Globus pallidus (tissue), 1 donor: ENCODE results near the gene SMU1.
"Not testable (repeated sequence)": the region's sequence is repeated elsewhere in the genome, so short reads cannot be mapped to it uniquely, and the experiment has no call there.

Experiments used
- DNase-seq: peaks from one replicate; pipeline ENCODE4 v3.0.0-alpha.2; 2015; ENCODE audit warnings: low spot score

Gene SMU1

GRCh38 chr9:33105504-33105903 lies 29.0 kb upstream of the SMU1 start:
- no peak for DNase-seq

DNA sequence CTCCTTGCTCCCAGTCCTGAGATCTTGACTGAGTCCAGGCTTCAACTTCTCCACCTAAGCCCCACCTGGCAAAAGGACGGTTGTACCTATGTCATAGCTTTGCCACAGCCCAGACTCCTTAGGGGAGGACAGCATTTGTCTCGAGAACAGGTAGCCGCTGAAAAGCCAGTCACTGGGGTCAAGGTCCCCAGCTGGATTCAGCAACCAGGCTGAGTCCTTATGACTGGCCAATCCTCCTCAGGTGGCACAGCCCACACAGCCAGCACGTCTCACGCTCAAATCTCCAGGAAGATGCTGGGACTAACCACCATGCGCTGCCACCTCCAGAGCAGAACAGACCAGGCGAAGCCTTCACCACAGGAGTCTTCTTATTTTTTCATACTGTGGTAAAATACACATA lies 27.9 kb upstream of the SMU1 start:
- no peak for DNase-seq

DNA sequence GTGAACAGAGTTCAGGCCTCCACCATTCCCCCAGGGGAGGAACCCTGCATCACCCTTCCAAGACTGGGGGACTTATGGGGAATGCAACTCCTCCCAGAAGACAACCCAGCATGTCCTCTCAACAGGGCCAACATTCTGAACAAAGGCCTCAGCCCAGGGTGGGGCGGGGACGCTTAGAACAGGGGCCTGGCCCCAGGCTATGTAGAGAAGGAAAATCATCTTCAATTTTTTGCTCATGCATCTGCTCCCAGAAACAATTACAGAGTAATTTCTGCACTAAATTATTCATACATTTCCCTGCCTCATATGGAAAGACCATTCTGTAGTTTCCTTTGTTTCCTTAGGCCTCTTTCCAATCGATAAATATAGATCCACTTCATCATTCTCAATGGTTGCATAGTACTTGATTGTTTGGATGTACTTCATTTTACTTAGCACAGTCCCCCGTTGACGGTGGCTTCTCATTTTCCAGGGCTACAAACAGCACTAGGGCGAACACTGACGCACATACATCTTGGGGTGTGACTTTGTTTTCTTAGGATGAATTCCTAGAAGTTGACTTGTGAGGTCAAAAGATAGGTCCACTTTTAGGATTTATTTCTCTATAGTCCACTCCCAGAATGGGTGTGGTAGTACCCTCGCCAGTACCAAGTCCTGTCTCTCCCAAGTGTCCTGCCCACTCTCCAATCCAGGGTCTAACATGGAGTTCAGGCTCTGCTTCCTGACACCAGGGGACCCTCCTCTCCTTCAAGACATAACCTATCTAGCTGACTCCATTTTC lies 27.2 kb upstream of the SMU1 start:
- no peak for DNase-seq

- DNase-seq: no peak
These were observed 26.2 kb upstream of the SMU1 start for GRCh38 chr9:33102551-33103210.

- DNase-seq: no peak
These were observed 24.9 kb upstream of the SMU1 start for GRCh38 chr9:33101104-33101951.

GRCh38 chr9:33099754-33100153 lies 23.3 kb upstream of the SMU1 start:
- DNase-seq: no peak

GRCh38 chr9:33097192-33097591 lies 20.7 kb upstream of the SMU1 start:
- DNase-seq: no peak

DNA sequence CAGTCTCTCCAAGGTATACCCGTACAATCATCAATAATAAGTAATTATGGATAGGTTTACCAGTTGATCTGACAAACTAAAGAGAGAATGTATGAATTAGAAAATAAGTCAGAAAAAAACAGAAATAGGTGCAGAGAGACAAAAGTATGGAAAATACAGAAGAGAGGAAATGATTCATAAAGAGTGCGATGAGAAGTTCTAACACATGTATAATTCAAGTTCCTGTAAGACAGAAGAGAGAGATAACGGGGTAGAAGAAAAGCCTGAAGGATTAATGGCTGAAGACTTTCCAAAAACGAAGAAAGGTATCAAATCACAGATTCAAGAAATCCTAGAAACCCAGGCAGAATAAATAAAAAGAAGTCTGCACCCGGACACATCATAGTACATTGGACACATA lies 16.2 kb upstream of the SMU1 start:
- no peak for DNase-seq

- DNase-seq: not testable (repeated sequence)
These were observed 9.2 kb upstream of the SMU1 start for GRCh38 chr9:33085672-33086071.

GRCh38 chr9:33082538-33083326 lies 6.3 kb upstream of the SMU1 start:
- peak; percentile 43 for DNase-seq

- no peak for DNase-seq
These were observed 5.7 kb upstream of the SMU1 start for GRCh38 chr9:33082128-33082527.

DNA sequence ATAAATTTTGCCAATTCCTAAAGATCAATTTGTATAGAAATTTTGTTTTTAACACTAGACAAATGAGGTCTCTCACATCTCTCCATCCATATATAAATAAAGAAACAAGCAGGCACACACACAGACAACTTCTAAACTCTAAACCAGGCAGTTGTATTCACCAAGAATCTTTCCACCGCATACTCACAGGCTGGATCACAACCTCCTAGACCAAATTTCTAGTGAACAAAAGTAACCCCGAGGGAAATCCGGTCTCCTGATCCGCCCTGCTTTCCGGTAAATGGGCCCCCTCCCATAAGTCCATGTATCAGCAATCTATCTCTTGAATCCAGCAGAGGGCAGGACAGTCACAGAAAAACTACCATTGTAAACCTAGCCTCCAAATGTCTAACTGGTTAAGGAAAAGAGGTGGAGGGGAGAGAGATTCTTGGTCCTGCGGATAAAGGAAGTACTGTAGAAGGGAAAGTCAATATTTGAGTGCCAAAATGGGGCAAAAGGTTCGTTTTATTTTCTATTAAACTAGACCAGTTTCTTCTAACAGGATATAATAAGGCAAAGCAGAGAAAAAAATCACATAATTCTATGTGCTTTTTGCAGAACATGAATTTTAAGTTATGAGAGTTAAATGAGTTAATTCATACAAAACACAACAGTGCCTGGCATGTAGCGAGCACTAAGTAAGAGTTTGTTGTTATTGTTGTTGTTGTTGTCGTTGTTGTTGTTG lies 4.8 kb upstream of the SMU1 start:
- peak; percentile 80 for DNase-seq

GRCh38 chr9:33080534-33080933 lies 4.1 kb upstream of the SMU1 start:
- no peak for DNase-seq

GRCh38 chr9:33068991-33069390 lies 7.5 kb downstream of the SMU1 start:
- DNase-seq: no peak

DNA sequence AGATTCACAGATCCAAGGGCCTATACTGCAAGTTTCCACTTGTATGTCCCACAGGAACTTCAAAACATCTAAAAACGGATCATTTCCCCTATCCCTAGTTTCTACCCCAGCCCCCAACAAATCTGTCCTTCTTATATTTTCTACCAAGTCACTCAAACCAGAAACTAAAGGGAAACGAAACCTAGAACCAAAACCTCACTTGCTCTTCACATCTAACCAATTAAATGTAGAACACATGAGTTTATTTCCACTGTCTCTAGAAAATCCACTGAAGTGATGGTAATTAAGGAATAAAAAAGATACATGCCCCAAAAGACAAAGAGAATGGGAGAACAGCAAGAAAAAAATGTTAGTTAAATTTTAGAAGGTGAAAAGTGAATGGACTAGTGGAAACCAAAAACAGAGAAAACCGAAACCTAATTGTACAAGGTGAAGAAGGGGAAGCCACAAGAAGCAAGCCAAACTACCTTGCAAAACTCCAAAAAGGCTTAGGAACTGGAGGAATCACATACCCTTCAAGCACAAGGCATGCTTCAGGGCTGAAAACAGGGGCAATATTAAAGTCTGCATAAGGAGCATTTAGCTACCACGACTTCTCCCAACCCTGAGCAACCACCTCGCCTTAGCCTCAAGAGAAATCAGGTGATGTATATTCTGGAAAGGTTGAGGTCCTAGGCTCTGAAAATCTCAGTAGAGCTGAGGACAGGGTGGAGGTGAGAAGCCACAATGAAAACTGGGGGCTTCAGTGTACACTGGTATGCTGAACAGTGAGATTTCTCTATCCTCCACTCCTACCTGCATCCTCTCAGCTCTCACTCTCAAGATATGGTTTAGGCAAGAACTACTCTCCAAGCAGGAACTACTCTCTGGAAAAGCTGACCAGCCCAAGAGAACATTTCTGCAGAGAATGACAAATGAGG lies 11.1 kb downstream of the SMU1 start:
- peak; percentile 52 for DNase-seq

DNA sequence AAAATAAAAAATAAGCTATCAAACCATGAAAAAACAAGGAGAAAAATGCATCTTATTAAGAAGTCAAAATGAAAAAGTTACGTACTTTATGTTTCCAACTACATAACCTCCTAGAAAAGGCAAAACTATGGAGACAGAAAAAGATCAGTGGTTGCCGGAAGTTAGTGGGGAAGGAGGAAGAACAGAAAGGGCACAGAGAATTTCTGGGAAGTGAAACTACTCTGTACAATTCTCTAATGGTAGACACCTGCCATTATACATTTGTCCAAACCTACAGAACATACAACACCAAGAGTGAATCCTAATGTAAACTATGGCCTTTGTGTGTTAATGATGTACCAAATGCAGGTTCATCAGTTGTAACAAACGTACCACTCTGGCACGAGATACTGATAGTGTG lies 25.3 kb downstream of the SMU1 start:
- no peak for DNase-seq

DNA sequence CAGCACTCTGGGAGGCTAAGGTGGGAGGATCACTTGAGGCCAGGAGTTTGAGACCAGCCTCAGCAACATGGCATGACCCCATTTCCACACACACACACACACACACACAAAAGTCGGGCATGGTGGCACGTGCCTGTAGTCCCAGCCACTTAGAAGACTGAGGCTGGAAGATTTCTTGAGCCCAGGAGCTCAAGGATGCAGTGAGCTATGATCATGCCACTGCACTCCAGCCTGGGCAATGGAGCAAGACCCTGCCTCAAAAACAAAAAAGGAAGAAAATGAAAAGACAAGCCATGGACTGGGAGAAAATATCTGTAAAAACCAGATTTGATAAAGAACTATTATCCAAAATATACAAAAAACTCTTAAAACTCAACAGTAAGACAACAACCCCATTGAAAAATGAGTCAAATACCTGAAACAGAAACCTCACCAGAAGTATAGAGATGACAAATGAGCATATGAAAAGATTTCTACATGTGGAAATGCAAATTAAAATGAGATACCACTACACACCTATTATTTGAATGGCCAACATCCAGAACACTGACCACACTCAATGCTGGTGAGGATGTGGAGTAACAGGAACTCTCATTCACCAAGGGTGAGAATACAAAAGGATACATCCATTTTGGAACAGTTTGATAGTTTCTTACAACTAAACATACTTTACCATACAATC lies 26.7 kb downstream of the SMU1 start:
- no peak for DNase-seq

GRCh38 chr9:33048054-33048465 lies 28.4 kb downstream of the SMU1 start:
- no peak for DNase-seq

- DNase-seq: no peak
These were observed 30.4 kb downstream of the SMU1 start for GRCh38 chr9:33046061-33046460.
